GM19372 (cell line): ENCODE results near the gene BTG4.

Experiments
- ATAC-seq: cut with Tn5 transposase; IDR thresholded peaks from one replicate; pipeline ENCODE4 v1.9.1; 2021; ENCODE audit warnings: mild to moderate bottlenecking, low read depth, moderate library complexity; ENCODE audit not compliant: unreplicated experiment

Gene BTG4

GRCh38 chr11:111538407-111539114 is 26.4 kb upstream of the BTG4 start:
- ATAC-seq, result no peak

GRCh38 chr11:111537336-111537860 is 25.2 kb upstream of the BTG4 start:
- no peak for ATAC-seq

GRCh38 chr11:111535281-111535680 is 23.1 kb upstream of the BTG4 start:
- ATAC-seq, result no peak

- ATAC-seq, result no peak
Measured at GRCh38 chr11:111532365-111532709, 20.2 kb upstream of the BTG4 start.

- ATAC-seq, result no peak
Measured at GRCh38 chr11:111531687-111532364, 19.6 kb upstream of the BTG4 start.

GRCh38 chr11:111531136-111531535 is 18.9 kb upstream of the BTG4 start:
- no peak for ATAC-seq

- no peak for ATAC-seq
Measured at GRCh38 chr11:111530091-111530490, 17.9 kb upstream of the BTG4 start.

- ATAC-seq, result no peak
Measured at GRCh38 chr11:111528557-111528956, 16.4 kb upstream of the BTG4 start.

GRCh38 chr11:111527279-111527678 is 15.1 kb upstream of the BTG4 start:
- ATAC-seq, result no peak

- no peak for ATAC-seq
Measured at GRCh38 chr11:111526501-111526900, 14.3 kb upstream of the BTG4 start.

GRCh38 chr11:111525456-111525855 is 13.3 kb upstream of the BTG4 start:
- no peak for ATAC-seq

- no peak for ATAC-seq
Measured at GRCh38 chr11:111524056-111524455, 11.9 kb upstream of the BTG4 start.

- no peak for ATAC-seq
Measured at GRCh38 chr11:111523343-111523742, 11.2 kb upstream of the BTG4 start.

- ATAC-seq, result no peak
Measured at GRCh38 chr11:111522426-111522825, 10.2 kb upstream of the BTG4 start.

- ATAC-seq, result no peak
Measured at GRCh38 chr11:111521135-111521534, 8.9 kb upstream of the BTG4 start.

GRCh38 chr11:111520560-111520959 is 8.4 kb upstream of the BTG4 start:
- ATAC-seq, result no peak

GRCh38 chr11:111518668-111519067 is 6.5 kb upstream of the BTG4 start:
- no peak for ATAC-seq

GRCh38 chr11:111515591-111515990 is 3.4 kb upstream of the BTG4 start:
- no peak for ATAC-seq

GRCh38 chr11:111514216-111515031 is 2.2 kb upstream of the BTG4 start, which contains the start of gene HOATZ:
Gene HOATZ (plus strand): TSS chr11:111514778. CDS start chr11:111514785, 7 bp downstream.
- ATAC-seq, result no peak

GRCh38 chr11:111513240-111513605 is 1.0 kb upstream of the BTG4 start:
- no peak for ATAC-seq

GRCh38 chr11:111510311-111510710 is 1.9 kb downstream of the BTG4 start:
- ATAC-seq, result no peak
